Measurements from ENCODE around the gene GPR15LG.

DNA sequence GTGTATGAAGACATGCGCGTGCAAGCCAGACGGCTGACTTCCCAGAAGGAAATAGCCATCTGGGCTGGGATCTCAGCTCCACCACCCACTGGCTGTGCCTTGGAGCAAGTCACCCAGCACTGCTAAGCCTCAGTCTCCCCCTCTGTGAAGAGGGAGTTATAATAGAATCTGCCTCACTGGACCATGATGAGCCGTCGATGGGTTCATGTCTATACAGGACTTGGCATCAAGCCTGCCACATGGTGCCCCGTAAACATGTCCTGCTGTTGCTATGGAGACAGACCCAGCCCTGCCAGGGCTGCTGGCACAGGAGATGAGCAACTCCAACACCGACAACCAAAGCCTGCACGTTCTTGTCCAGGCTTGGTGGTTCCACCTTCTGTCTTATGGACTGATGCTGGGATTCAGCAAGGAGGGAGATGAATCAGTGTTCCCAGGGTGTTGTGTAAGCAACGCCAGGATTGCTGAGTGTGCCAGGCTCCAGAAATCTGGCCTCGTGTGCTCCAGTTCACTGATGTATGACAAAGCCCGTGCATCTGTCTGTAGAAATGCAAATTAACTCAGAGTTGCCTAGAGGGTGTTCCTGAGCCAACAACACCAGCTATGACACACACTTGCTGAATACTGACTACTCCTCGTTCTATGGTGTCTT is 5.6 kb downstream of the GPR15LG start:
- TF ChIP-seq ZNF404 (tag by site-specific recombination; IDR thresholded peaks at IDR 0.05) = no peak
- TF ChIP-seq, protein P1, sequence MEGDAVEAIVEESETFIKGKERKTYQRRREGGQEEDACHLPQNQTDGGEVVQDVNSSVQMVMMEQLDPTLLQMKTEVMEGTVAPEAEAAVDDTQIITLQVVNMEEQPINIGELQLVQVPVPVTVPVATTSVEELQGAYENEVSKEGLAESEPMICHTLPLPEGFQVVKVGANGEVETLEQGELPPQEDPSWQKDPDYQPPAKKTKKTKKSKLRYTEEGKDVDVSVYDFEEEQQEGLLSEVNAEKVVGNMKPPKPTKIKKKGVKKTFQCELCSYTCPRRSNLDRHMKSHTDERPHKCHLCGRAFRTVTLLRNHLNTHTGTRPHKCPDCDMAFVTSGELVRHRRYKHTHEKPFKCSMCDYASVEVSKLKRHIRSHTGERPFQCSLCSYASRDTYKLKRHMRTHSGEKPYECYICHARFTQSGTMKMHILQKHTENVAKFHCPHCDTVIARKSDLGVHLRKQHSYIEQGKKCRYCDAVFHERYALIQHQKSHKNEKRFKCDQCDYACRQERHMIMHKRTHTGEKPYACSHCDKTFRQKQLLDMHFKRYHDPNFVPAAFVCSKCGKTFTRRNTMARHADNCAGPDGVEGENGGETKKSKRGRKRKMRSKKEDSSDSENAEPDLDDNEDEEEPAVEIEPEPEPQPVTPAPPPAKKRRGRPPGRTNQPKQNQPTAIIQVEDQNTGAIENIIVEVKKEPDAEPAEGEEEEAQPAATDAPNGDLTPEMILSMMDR (tag by site-specific recombination; IDR thresholded peaks at IDR 0.05) = no peak
- TF ChIP-seq, protein P2, sequence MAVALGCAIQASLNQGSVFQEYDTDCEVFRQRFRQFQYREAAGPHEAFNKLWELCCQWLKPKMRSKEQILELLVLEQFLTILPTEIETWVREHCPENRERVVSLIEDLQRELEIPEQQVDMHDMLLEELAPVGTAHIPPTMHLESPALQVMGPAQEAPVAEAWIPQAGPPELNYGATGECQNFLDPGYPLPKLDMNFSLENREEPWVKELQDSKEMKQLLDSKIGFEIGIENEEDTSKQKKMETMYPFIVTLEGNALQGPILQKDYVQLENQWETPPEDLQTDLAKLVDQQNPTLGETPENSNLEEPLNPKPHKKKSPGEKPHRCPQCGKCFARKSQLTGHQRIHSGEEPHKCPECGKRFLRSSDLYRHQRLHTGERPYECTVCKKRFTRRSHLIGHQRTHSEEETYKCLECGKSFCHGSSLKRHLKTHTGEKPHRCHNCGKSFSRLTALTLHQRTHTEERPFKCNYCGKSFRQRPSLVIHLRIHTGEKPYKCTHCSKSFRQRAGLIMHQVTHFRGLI (tag by site-specific recombination; IDR thresholded peaks at IDR 0.05) = no peak
- no peak for TF ChIP-seq ZNF138 (tag by site-specific recombination; IDR thresholded peaks at IDR 0.05; ENCODE audit: borderline replicate concordance)
- no peak for TF ChIP-seq ZNF146 (tag by site-specific recombination; IDR thresholded peaks at IDR 0.05)
- TF ChIP-seq ZEB2 (tag by site-specific recombination; IDR thresholded peaks at IDR 0.05) = no peak
- no peak for TF ChIP-seq ZNF239 (tag by site-specific recombination; IDR thresholded peaks at IDR 0.05)
- TF ChIP-seq, protein P3, sequence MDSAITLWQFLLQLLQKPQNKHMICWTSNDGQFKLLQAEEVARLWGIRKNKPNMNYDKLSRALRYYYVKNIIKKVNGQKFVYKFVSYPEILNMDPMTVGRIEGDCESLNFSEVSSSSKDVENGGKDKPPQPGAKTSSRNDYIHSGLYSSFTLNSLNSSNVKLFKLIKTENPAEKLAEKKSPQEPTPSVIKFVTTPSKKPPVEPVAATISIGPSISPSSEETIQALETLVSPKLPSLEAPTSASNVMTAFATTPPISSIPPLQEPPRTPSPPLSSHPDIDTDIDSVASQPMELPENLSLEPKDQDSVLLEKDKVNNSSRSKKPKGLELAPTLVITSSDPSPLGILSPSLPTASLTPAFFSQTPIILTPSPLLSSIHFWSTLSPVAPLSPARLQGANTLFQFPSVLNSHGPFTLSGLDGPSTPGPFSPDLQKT (IDR thresholded peaks at IDR 0.05; ENCODE audit: borderline replicate concordance, low read depth, low read length) = no peak
- TF ChIP-seq ZNF624 (tag by site-specific recombination; IDR thresholded peaks at IDR 0.05) = no peak
- TF ChIP-seq, protein P4, sequence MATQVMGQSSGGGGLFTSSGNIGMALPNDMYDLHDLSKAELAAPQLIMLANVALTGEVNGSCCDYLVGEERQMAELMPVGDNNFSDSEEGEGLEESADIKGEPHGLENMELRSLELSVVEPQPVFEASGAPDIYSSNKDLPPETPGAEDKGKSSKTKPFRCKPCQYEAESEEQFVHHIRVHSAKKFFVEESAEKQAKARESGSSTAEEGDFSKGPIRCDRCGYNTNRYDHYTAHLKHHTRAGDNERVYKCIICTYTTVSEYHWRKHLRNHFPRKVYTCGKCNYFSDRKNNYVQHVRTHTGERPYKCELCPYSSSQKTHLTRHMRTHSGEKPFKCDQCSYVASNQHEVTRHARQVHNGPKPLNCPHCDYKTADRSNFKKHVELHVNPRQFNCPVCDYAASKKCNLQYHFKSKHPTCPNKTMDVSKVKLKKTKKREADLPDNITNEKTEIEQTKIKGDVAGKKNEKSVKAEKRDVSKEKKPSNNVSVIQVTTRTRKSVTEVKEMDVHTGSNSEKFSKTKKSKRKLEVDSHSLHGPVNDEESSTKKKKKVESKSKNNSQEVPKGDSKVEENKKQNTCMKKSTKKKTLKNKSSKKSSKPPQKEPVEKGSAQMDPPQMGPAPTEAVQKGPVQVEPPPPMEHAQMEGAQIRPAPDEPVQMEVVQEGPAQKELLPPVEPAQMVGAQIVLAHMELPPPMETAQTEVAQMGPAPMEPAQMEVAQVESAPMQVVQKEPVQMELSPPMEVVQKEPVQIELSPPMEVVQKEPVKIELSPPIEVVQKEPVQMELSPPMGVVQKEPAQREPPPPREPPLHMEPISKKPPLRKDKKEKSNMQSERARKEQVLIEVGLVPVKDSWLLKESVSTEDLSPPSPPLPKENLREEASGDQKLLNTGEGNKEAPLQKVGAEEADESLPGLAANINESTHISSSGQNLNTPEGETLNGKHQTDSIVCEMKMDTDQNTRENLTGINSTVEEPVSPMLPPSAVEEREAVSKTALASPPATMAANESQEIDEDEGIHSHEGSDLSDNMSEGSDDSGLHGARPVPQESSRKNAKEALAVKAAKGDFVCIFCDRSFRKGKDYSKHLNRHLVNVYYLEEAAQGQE (tag by site-specific recombination; IDR thresholded peaks at IDR 0.05) = no peak
- TF ChIP-seq, protein P5, sequence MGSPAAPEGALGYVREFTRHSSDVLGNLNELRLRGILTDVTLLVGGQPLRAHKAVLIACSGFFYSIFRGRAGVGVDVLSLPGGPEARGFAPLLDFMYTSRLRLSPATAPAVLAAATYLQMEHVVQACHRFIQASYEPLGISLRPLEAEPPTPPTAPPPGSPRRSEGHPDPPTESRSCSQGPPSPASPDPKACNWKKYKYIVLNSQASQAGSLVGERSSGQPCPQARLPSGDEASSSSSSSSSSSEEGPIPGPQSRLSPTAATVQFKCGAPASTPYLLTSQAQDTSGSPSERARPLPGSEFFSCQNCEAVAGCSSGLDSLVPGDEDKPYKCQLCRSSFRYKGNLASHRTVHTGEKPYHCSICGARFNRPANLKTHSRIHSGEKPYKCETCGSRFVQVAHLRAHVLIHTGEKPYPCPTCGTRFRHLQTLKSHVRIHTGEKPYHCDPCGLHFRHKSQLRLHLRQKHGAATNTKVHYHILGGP (tag by site-specific recombination; IDR thresholded peaks at IDR 0.05) = no peak
- no peak for TF ChIP-seq ZNF114 (tag by site-specific recombination; IDR thresholded peaks at IDR 0.05)

All from HEK293 (cell line).